NCI-H82 treated with DMSO at 0.1 percent for 48 hours (cell line): ENCODE measurements around the gene VSIG10L2.

Source experiments
- DNase-seq: peaks from one replicate; lab custom pipeline; 2025; ENCODE audit not compliant: unreplicated experiment; lab: John Stamatoyannopoulos, UW

Gene VSIG10L2

GRCh38 chr11:125946712-125947418 is 1.0 kb downstream of the VSIG10L2 start:
- DNase-seq: no peak

DNA sequence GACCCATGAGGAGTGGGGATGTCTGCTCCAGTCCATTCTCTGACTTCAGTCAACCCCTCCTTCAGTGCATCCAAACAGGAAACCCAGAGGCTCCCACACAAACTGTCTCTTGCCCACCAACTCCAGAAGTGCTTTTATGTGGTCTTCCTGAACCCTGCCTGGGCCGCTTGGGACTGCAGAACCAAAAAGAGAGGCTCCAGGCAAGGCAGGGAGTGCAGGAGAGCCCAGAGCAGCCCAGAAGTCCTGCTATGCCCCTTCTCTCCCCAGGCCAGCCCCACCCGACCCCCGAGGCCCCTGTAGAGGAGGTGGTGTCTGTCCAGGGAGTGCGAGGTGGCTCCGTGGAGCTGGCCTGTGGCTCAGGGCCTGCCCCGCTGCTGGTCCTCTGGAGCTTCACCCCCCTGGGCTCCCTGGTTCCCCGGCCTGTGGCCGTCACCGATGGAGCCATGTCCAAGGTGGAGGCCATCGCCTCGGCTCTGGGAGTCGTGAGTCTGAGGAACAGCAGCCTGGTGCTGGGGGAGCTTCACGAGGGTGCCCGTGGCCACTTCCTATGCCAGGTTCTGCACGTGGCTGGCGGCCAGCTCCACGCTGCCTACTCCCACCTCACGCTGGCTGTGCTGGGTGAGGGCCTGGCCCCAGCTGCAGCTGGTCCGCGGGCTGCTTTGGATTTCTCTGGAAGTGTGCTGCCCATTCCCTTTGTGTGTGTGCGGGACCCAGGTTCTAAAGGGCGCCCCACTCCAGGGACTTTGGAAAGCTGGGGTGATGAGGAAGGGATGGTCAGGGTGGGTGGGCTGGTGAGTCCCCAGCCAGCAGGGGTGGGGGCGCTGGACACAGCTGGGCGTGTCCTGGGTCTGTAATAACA is 1.8 kb downstream of the VSIG10L2 start:
- DNase-seq: no peak

DNA sequence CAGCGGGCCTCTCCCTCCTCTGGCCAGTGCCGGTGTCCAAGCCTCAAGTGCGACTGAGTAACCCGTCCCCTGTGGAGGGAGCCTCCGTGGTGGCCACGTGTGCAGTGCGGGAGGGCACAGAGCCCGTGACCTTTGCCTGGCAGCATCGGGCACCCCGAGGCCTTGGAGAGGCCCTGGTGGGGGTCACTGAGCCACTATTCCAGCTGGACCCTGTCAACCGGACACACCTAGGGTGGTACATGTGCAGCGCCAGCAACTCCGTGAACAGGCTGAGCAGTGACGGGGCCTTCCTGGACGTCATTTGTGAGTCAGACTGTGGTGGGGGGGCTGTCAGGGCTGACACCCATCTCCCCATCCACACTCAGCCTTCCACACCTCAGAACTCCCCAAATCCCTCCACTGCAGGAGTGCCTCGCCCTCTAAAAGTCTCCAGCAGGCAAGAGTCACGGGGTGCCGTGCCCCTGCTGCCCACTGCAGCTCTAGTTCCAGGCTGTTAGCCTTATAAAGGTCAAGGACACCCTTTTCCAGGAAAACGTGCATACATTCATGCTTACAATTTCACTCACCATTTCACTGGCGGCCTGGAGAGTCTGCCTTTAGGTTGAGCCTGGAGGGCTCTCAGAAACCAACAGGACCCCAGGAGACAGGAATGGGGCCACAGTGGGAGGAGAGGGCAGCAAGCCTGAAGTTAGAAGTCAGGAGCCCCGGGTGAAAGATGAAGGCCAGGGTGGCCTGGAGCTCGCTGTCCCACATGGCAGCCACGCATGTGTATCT is 2.6 kb downstream of the VSIG10L2 start:
- no peak for DNase-seq

GRCh38 chr11:125949271-125950177 is 3.7 kb downstream of the VSIG10L2 start:
- DNase-seq: no peak

DNA sequence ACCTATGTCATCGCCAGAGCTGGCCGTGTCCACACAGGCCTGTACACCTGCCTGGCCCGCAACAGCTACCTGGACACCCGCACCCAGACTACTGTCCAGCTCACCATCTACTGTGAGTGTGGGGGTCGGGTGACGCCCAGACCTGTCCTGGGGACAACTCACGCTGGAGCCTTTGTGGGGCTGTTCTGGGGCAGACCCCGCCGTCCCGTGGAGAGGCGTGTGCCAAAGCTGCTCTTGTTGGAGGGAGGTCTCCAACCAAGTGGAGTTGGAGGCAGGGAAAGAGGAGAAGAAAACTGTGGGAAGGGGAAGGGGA is 4.3 kb downstream of the VSIG10L2 start:
- DNase-seq: no peak

DNA sequence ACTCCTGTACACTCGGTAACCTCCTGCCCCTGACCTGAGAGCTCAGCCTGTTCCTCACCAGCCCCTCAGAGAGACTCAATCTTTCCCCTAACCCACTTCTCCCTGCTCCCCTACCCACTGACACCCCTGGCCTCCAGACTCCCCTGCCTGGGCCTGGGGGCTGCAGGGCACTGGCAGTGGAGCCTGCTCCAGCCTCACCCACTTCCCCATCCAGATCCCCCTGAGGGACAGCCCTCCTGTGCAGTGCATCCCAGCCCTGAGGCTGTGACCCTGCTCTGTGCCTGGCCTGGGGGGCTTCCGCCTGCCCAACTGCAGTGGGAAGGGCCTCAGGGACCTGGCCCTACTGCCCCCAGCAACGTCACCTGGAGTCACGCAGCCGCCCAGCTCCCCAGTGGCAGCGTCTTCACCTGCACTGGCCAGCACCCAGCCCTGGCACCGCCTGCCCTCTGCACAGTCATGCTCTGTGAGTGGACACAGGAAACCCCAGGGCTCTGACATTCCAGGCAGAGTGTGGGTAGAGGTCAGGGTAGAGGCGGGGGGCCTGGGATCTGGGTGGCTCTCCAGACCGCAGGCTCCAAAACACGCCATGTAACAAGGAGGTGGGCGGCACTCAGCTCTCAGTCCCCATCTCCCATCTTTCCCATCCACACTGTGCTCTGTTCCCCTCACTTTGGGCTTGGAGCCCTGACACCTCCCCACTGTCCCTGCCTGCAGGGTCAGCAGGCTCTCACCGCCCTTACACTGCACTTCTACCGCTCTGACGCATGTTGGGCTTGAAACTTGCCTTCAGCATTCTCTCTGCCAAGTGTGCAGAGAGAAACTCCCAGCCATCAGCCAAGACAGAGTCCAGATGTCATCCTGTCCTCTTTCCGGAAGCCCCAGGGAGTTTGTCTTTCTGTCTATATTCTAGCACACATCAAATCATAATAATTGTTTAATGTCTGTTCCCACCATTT is 5.1 kb downstream of the VSIG10L2 start:
- no peak for DNase-seq

- DNase-seq: no peak
Measured at GRCh38 chr11:125951731-125952130, 5.9 kb downstream of the VSIG10L2 start.

GRCh38 chr11:125952559-125952958 is 6.7 kb downstream of the VSIG10L2 start:
- no peak for DNase-seq

- no peak for DNase-seq
Measured at GRCh38 chr11:125952973-125953372, 7.1 kb downstream of the VSIG10L2 start.

DNA sequence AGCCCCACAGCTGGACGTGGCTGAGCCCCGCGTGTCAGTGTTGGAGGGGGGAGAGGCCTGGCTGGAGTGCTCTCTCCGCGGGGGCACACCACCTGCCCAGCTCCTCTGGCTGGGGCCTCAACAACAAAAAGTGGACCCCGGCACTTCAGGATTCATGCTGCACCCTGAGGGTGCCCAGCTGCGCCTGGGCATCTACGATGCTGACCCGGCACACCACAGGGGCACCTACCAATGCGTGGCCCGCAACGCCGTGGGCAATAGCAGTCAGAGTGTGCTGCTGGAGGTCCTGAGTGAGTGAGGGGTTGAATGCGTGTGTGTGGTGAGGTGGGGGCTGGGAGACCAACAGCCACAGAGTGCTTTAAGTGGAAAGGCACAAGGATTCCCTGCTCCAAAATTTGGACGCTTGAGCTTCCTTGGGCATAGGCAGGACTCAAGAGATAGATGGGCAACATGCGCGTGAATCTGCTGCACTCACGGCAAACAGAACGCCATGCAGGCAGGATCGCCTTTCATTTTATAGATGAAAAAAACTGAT is 7.6 kb downstream of the VSIG10L2 start:
- no peak for DNase-seq

- no peak for DNase-seq
Measured at GRCh38 chr11:125954123-125954944, 8.5 kb downstream of the VSIG10L2 start.

- no peak for DNase-seq
Measured at GRCh38 chr11:125954945-125955640, 9.2 kb downstream of the VSIG10L2 start.

GRCh38 chr11:125955856-125956255 is 10.0 kb downstream of the VSIG10L2 start:
- no peak for DNase-seq

- no peak for DNase-seq
Measured at GRCh38 chr11:125956391-125957134, 10.7 kb downstream of the VSIG10L2 start.

DNA sequence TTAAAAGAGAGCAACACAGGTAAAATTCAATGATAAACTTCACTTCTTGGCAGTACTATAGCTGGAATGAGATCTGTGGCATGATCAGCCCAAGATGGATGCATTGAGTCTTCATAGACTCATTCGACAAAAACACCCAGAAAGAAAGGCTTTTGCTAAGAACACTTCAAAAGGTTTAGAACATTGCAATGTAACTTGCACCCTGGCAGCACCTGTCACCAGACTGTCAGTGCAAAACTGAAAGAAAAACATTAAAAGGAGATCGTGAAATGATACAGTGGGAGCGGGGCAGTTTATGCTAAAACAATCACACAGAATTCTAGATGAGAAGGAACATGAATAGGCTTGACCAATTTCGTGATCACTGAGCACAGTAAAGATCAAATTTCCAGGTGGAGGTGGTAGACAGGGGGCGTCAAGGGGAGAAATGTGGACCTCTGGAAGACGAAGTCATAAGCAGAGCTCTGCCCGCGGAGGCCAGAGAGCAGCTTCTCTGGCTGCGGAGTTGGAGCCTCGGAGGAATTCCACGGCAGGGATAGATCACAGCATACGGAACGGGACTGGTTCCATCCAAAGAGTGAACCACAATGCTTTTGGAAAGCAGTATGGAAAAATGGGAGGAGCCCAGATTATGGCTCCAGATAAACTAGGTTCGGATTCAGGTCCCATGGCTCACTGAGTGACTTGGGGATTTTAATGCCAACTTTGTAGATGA is 11.9 kb downstream of the VSIG10L2 start:
- DNase-seq: no peak

GRCh38 chr11:125958872-125959400 is 13.1 kb downstream of the VSIG10L2 start:
- DNase-seq: no peak
